Tibial nerve (tissue), 4 donors: ENCODE results near the gene LGALS1.

Experiments used
- EP300 ChIP-seq, 2 donors: sonication (generic); formaldehyde crosslinking; IDR thresholded peaks; one replicate each; pipeline ENCODE4 v1.6.1; 2017; ENCODE audit warnings: antibody characterized with exemption in 2 of 2, mild to moderate bottlenecking in 1 of 2
- TF ChIP-seq, protein P1 (sequence below), 5 experiments: fragments of 200-600 bp in 3 of 5; fragments of 450-650 bp in 2 of 5; sonication (generic) in 3 of 5; IDR thresholded peaks; one replicate each; pipeline ENCODE4 v1.5.1; 2016 to 2019; ENCODE audit warnings: antibody characterized with exemption in 5 of 5, mild to moderate bottlenecking in 3 of 5, moderate library complexity in 2 of 5

DNA sequence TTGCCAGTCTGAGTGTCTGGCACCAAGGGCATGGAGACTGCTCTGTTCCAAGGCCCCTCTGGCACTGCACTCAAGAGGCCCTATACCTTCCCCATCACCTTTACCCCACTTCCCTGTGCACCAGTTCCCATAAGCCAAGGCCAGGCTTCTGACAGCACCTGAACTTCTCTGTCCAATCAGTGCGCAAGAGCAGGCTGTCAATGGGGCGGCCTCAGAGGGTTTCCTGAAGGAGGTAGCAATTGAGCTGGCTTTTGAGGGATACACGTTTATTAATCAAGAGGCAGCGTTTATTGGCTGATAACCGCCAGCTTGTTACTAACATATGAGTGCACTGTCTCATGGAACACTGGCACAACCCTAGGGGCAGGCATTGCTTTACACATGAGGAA is 33.9 kb upstream of the LGALS1 start:
- TF ChIP-seq, protein P1, sequence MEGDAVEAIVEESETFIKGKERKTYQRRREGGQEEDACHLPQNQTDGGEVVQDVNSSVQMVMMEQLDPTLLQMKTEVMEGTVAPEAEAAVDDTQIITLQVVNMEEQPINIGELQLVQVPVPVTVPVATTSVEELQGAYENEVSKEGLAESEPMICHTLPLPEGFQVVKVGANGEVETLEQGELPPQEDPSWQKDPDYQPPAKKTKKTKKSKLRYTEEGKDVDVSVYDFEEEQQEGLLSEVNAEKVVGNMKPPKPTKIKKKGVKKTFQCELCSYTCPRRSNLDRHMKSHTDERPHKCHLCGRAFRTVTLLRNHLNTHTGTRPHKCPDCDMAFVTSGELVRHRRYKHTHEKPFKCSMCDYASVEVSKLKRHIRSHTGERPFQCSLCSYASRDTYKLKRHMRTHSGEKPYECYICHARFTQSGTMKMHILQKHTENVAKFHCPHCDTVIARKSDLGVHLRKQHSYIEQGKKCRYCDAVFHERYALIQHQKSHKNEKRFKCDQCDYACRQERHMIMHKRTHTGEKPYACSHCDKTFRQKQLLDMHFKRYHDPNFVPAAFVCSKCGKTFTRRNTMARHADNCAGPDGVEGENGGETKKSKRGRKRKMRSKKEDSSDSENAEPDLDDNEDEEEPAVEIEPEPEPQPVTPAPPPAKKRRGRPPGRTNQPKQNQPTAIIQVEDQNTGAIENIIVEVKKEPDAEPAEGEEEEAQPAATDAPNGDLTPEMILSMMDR (IDR thresholded peaks at IDR 0.05), result no peak
- no peak for TF ChIP-seq EP300 (IDR thresholded peaks at IDR 0.05)
